HepG2 (cell line): ENCODE results near the gene INTS6. TPM values are rescaled to one million over a fixed set of nuclear protein-coding genes. Genes with fewer than 3 reads are reported as not detected.

Experiments used
- ATAC-seq: fragments of 200-7000 bp; cut with Tn5 transposase; 3 replicates; pipeline ENCODE4 v1.9.1; 2020; ENCODE audit warnings: mild to moderate bottlenecking, moderate library complexity
- BruUV-seq: library from RNA; stranded (reverse); fragments of 400-500 nt; replicated peaks from 2 replicates; lab custom pipeline; 2021; lab: Mats Ljungman, UMichigan
- CTCF ChIA-PET: fragments of 300-600 bp; formaldehyde crosslinking; extraction: SDS; loops from one replicate; lab custom pipeline; 2021; ENCODE audit warnings: low total read pairs, inconsistent platforms, low intra/inter-chr PET ratio; lab: Yijun Ruan, JAX
- POLR2A ChIA-PET: fragments of 350-600 bp; sonication (Branson Sonifier 250); formaldehyde crosslinking; loops from one replicate; lab custom pipeline; 2020; ENCODE audit warnings: antibody characterized with exemption, inconsistent platforms; lab: Yijun Ruan, JAX
- DNase-seq: peaks from one replicate; pipeline ENCODE4 v3.0.0-alpha.2; 2015; ENCODE audit warnings: low spot score
- FAIRE-seq: peaks from 3 replicates; lab custom pipeline; 2011; peaks lifted over from hg19 to GRCh38; lab: Jason Lieb, UNC
- H2AFZ ChIP-seq: one replicate; pipeline ENCODE4 v1.6.1; 2011; ENCODE audit warnings: low read length, inconsistent platforms
- H3K27ac ChIP-seq: fragments of 300-600 bp; 3 replicates; pipeline ENCODE4 v1.8.0; 2011; ENCODE audit warnings: mixed run types, mild to moderate bottlenecking, mixed read lengths, low read length, inconsistent platforms; ENCODE audit not compliant: insufficient read depth; ENCODE audit errors: extremely low read length
- H3K27me3 ChIP-seq, 2 experiments: fragments of 200-600 bp in 1 of 2; 2 replicates in 1 of 2; 3 replicates in 1 of 2; pipeline versions ENCODE4 v1.6.0 to v1.8.0; 2011; ENCODE audit warnings: low read length in 2 of 2, mild to moderate bottlenecking in 2 of 2, moderate library complexity in 2 of 2, inconsistent platforms in 1 of 2; ENCODE audit not compliant: insufficient read depth in 2 of 2, control insufficient read depth in 1 of 2
- H3K36me3 ChIP-seq, 2 experiments: fragments of 200-600 bp in 1 of 2; replicated peaks in 1 of 2; 2 replicates in 1 of 2; 3 replicates in 1 of 2; pipeline versions ENCODE4 v1.5.1 to v1.8.0; 2011; ENCODE audit warnings: low read length in 2 of 2, inconsistent platforms in 1 of 2; ENCODE audit not compliant: insufficient read depth in 2 of 2, control insufficient read depth in 1 of 2
- H3K4me1 ChIP-seq: 2 replicates; pipeline ENCODE4 v1.5.1; 2012; ENCODE audit warnings: low read length, inconsistent platforms; ENCODE audit not compliant: insufficient read depth
- H3K4me2 ChIP-seq: 2 replicates; pipeline ENCODE4 v1.6.0; 2011; ENCODE audit warnings: low read depth, low read length, inconsistent platforms
- H3K4me3 ChIP-seq, 3 experiments: fragments of 200-600 bp in 1 of 3; sonication (generic), shearing (Covaris generic) in 1 of 3; replicated peaks in 1 of 3; 2 replicates each; pipeline ENCODE4 v1.5.1; 2011 to 2016; ENCODE audit warnings: low read length in 3 of 3, inconsistent platforms in 2 of 3, low read depth in 2 of 3, mild to moderate bottlenecking in 2 of 3, control low read depth in 1 of 3, mixed read lengths in 1 of 3; ENCODE audit not compliant: insufficient read depth in 1 of 3
- H3K79me2 ChIP-seq: one replicate; pipeline ENCODE4 v1.6.1; 2011; ENCODE audit warnings: low read length, inconsistent platforms; ENCODE audit not compliant: insufficient read depth
- H3K9ac ChIP-seq: 2 replicates; pipeline ENCODE4 v1.6.0; 2011; ENCODE audit warnings: mild to moderate bottlenecking, low read depth, low read length, inconsistent platforms; ENCODE audit not compliant: insufficient read depth
- H3K9me3 ChIP-seq: 2 replicates; pipeline ENCODE4 v1.5.1; 2012; ENCODE audit warnings: mild to moderate bottlenecking, low read length
- H4K20me1 ChIP-seq: 2 replicates; pipeline ENCODE4 v1.6.0; 2011; ENCODE audit warnings: inconsistent platforms, mild to moderate bottlenecking, low read length, moderate library complexity; ENCODE audit not compliant: insufficient read depth
- CSRNP2 ChIP-seq: sonication (generic); formaldehyde crosslinking; conservative IDR thresholded peaks from 2 replicates; pipeline ENCODE4 v1.8.0; 2022; ENCODE audit warnings: low read depth, missing genetic modification reagents
- ELF1 ChIP-seq: sonication (generic); formaldehyde crosslinking; IDR thresholded peaks from 2 replicates; pipeline ENCODE4 v1.4.0; 2020; ENCODE audit warnings: missing genetic modification reagents
- JUN ChIP-seq: sonication (generic); formaldehyde crosslinking; IDR thresholded peaks from 2 replicates; pipeline ENCODE4 v1.4.0; 2020; ENCODE audit warnings: mild to moderate bottlenecking, missing genetic modification reagents
- KLF16 ChIP-seq, 2 experiments: sonication (generic) in 1 of 2; formaldehyde crosslinking in 1 of 2; IDR thresholded peaks; 2 replicates each; pipeline versions ENCODE4 v1.6.1 to v1.8.0; 2016 to 2023; ENCODE audit warnings: missing genetic modification reagents in 2 of 2, missing compliant biosample characterization in 1 of 2
- SCMH1 ChIP-seq: sonication (generic); formaldehyde crosslinking; IDR thresholded peaks from 2 replicates; pipeline ENCODE4 v1.9.0; 2021; ENCODE audit warnings: missing genetic modification reagents, mild to moderate bottlenecking, borderline replicate concordance
- SP1 ChIP-seq, 2 experiments: fragments of 450-650 bp in 1 of 2; sonication (generic) in 1 of 2; formaldehyde crosslinking in 1 of 2; IDR thresholded peaks; 2 replicates each; pipeline versions ENCODE4 v1.4.0 to v1.6.1; 2016 to 2020; ENCODE audit warnings: missing genetic modification reagents in 1 of 2
- SSRP1 ChIP-seq: IDR thresholded peaks from 2 replicates; pipeline ENCODE4 v1.6.1; 2016; ENCODE audit warnings: control low read depth
- ZBTB1 ChIP-seq: sonication (generic); formaldehyde crosslinking; IDR thresholded peaks from 2 replicates; pipeline ENCODE4 v1.4.0; 2020; ENCODE audit warnings: missing genetic modification reagents, borderline replicate concordance
- ZBTB20 ChIP-seq: sonication (generic); formaldehyde crosslinking; IDR thresholded peaks from 2 replicates; pipeline ENCODE4 v1.8.1; 2023; ENCODE audit warnings: missing genetic modification reagents, low read depth, mild to moderate bottlenecking, borderline replicate concordance
- ZBTB21 ChIP-seq: sonication (generic); formaldehyde crosslinking; IDR thresholded peaks from 2 replicates; pipeline ENCODE4 v1.4.0; 2020; ENCODE audit warnings: missing genetic modification reagents
- ZBTB25 ChIP-seq: IDR thresholded peaks from 2 replicates; pipeline ENCODE4 v1.6.1; 2018; ENCODE audit warnings: missing genetic modification reagents
- ZBTB7B ChIP-seq: sonication (generic); formaldehyde crosslinking; IDR thresholded peaks from 2 replicates; pipeline ENCODE4 v1.4.0; 2020; ENCODE audit warnings: missing genetic modification reagents
- ZNF317 ChIP-seq: sonication (generic); formaldehyde crosslinking; IDR thresholded peaks from 2 replicates; pipeline ENCODE4 v1.5.0; 2020; ENCODE audit warnings: mild to moderate bottlenecking, missing genetic modification reagents
- ZNF83 ChIP-seq: sonication (generic); formaldehyde crosslinking; IDR thresholded peaks from 2 replicates; pipeline ENCODE4 v1.4.0; 2020; ENCODE audit warnings: missing genetic modification reagents, mild to moderate bottlenecking, borderline replicate concordance
- ZSCAN5A ChIP-seq: sonication (generic); formaldehyde crosslinking; IDR thresholded peaks from 2 replicates; pipeline ENCODE4 v1.8.0; 2022; ENCODE audit warnings: mild to moderate bottlenecking, missing genetic modification reagents, borderline replicate concordance
- WGBS: methylation state at CpG from one replicate; pipeline ENCODE4 v1.1.6; 2017; ENCODE audit warnings: low lambda C conversion rate; 5-methylcytosine and 5-hydroxymethylcytosine counted together
- in situ Hi-C: cut with HindIII; loops from 2 replicates; pipeline ENCODE4 v1.10.0; 2017; ENCODE audit warnings: low pct_unique_long_range_greater_than_20kb; ENCODE audit not compliant: extremely low pct_ligation_motif_present
- intact Hi-C: fragments of 100-400 bp; cut with micrococcal nuclease; formaldehyde crosslinking; loops from one replicate; pipeline ENCODE4 v1.10.0; 2022; ENCODE audit not compliant: unreplicated experiment
- polyA plus RNA-seq, 8 experiments: library from polyadenylated mRNA; depleted of rRNA in 3 of 8; stranded (reverse) in 7 of 8; unstranded in 1 of 8; fragments of >200 nt; fragmentation: Illumina TruSeq in 4 of 8; extraction: Trizol in 4 of 8; gene quantifications; 2 replicates each; pipeline versions ENCODE4 v1.2.1 to v1.2.3, GENCODE V29; 2011 to 2016; ENCODE audit warnings: low read depth in 4 of 8, missing spikeins in 1 of 8, mixed read lengths in 1 of 8; ENCODE audit not compliant: insufficient read depth in 1 of 8
- total RNA-seq, 5 experiments: library from RNA; depleted of rRNA; stranded (reverse); fragments of >200 nt; fragmentation: Illumina TruSeq; extraction: Trizol; gene quantifications; 2 replicates each; pipeline ENCODE4 v1.2.3, GENCODE V29; 2016; ENCODE audit warnings: low read depth in 1 of 5

The INTS6 gene
- total and polyA plus RNA-seq, 2 of the 13 experiments (the other 11 are each of a cell fraction or from before 2014, with no cell fraction given): 27.9 to 38.4 TPM

GRCh38 chr13:51432576-51432975, 20.3 kb downstream of the INTS6 start:
- intact Hi-C loops: loop anchor here (5.0 kb wide), 1 partner anchor 365 kb away; no protein-coding TSS in a partner anchor

GRCh38 chr13:51426982-51427381, 25.9 kb downstream of the INTS6 start:
- Histone ChIP-seq H4K20me1 (peaks cover 44% of the 10 kb centered on the region), H3K9ac (no peak overlapping the region), H3K4me1 (peaks cover 42% of the 10 kb centered on the region), H3K27me3 (no peaks in the 10 kb centered on the region), H3K4me2 (no peak overlapping the region), H3K27ac (no peak overlapping the region), H3K36me3 (peaks cover 1 to 7% of the 10 kb centered on the region in 2 experiments; a peak in 3 of 5 replicates), H3K9me3 (no peaks in the 10 kb centered on the region), H2AFZ (no peak overlapping the region), H3K79me2 (peaks cover 79% of the 10 kb centered on the region), H3K4me3 (no peak overlapping the region)
- DNase-seq (no peak), FAIRE-seq (no peak), ATAC-seq (no peak)
- CTCF ChIA-PET: no interaction called here
- in situ Hi-C loops: no loop called here
- intact Hi-C loops: no loop called here
- POLR2A ChIA-PET: no interaction called here
- BruUV-seq: no TSS peak
- TF ChIP-seq ZBTB25 (no peak), ZBTB20 (CRISPR knock-in tag) (no peak), ZNF317 (CRISPR knock-in tag) (no peak), SCMH1 (no peak), ZNF83 (CRISPR knock-in tag) (no peak), ELF1 (CRISPR knock-in tag) (no peak), SSRP1 (CRISPR knock-in tag) (no peak), CSRNP2 (no peak)

More at GRCh38 chr13:51432576-51432975, 20.3 kb downstream of the INTS6 start:
- Histone ChIP-seq H3K27me3 (no peaks in the 10 kb centered on the region), H4K20me1 (peaks cover 4% of the 10 kb centered on the region; the same call in 1 of the 2 replicates), H3K4me1 (peaks cover 18% of the 10 kb centered on the region), H2AFZ (no peak overlapping the region), H3K4me2 (no peak overlapping the region), H3K9ac (no peak overlapping the region), H3K79me2 (peaks cover 23% of the 10 kb centered on the region), H3K9me3 (no peaks in the 10 kb centered on the region), H3K36me3 (peaks cover 0 to 14% of the 10 kb centered on the region in 2 experiments; a peak in 3 of 5 replicates), H3K27ac (no peak overlapping the region), H3K4me3 (no peak overlapping the region)
- in situ Hi-C loops: no loop called here
- CTCF ChIA-PET: no interaction called here
- TF ChIP-seq ZBTB1 (CRISPR knock-in tag): no peak
- no peak for TF ChIP-seq ZSCAN5A (CRISPR knock-in tag)
- no peak for TF ChIP-seq ZBTB21 (CRISPR knock-in tag)
- no peak for TF ChIP-seq KLF16 (CRISPR knock-in tag; IDR thresholded peaks at IDR 0.05)
- TF ChIP-seq SSRP1 (CRISPR knock-in tag): no peak
- TF ChIP-seq JUN (CRISPR knock-in tag): no peak
- TF ChIP-seq ZBTB7B: no peak
- no peak for TF ChIP-seq SP1 (IDR thresholded peaks at IDR 0.05)
- TF ChIP-seq SP1 (CRISPR knock-in tag; IDR thresholded peaks at IDR 0.05): no peak
- DNase-seq: no peak
- no peak for ATAC-seq
- POLR2A ChIA-PET: interaction anchor here (1.4 to 2.0 kb wide), 2 partner anchors 20 to 371 kb away, joined by 3 to 8 read pairs; partner anchors contain the start of gene INTS6
- BruUV-seq: no TSS peak
- 97% methylated on average over 2 of the region's 2 CpGs for WGBS
- FAIRE-seq: no peak
